GM06990 (cell line): ENCODE results near the gene GPR137C.

Source experiments
- DNase-seq: peaks from one replicate; pipeline ENCODE4 v3.0.0-alpha.2; 2011; ENCODE audit not compliant: insufficient read length; ENCODE audit errors: extremely low read depth
- H3K27me3 ChIP-seq: replicated peaks from 2 replicates; pipeline ENCODE4 v1.6.0; 2011; ENCODE audit warnings: low read length; ENCODE audit not compliant: control insufficient read depth, insufficient read depth
- H3K36me3 ChIP-seq: 2 replicates; pipeline ENCODE4 v1.5.1; 2011; ENCODE audit warnings: low read length; ENCODE audit not compliant: control insufficient read depth, insufficient read depth
- H3K4me3 ChIP-seq: replicated peaks from 2 replicates; pipeline ENCODE4 v1.5.1; 2011; ENCODE audit warnings: low read depth, mild to moderate bottlenecking, control low read depth, low read length
- CTCF ChIP-seq: IDR thresholded peaks from 2 replicates; pipeline ENCODE4 v1.5.1; 2011; ENCODE audit warnings: low read length, control low read depth, mild to moderate bottlenecking, inconsistent platforms; ENCODE audit not compliant: insufficient read depth, poor library complexity, severe bottlenecking

GPR137C gene

DNA sequence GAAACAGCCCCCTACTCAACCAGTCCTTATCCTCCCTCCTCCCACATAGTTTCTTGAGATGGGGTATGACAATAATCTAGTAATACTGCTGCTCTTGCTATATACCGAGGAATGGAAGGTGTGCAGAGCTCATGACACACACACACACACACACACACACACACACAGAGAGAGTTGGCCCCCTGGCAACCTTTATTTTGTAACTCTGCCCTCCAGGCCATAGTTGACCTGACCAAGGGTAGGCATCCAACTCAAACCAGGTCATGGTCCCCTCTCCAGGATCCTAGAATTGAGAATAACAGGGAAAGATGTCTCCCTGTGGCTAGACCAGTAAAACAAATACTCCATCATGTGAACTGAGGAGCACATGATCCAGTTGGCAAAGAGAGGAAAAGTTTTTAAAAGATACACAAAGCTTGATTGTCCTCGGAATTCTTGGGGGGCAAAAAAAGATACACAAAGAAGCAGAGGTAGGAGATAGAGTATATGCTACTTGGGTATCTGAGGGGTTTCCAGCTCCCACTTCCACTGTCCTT, 131.4 kb downstream of the GPR137C start:
- no peak for DNase-seq
- Histone ChIP-seq H3K4me3 (no peak overlapping the region), H3K27me3 (no peaks in the 10 kb centered on the region), H3K36me3 (no peaks in the 10 kb centered on the region; the same call in 1 of the 2 replicates)
- TF ChIP-seq CTCF = no peak

DNA sequence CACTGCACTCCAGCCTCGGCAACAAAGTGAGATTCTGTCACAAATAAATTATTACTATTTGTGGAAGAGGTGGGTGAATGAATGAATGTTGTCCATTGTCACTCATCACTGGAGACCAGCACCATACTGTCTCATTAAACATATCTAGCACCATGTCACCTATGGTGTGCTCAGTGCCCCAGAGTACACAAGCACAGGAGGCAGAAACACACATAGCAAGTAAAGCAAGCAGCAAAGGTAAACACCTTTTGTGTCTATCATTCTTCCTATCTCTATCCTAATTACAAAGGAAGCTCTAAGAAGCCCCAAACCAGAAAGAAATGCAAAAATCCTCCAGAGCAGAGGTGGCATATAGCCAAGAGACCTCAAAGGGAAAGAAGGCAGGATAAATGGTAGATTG, 133.5 kb downstream of the GPR137C start:
- Histone ChIP-seq H3K36me3 (no peaks in the 10 kb centered on the region; the same call in 1 of the 2 replicates), H3K4me3 (no peak overlapping the region), H3K27me3 (no peaks in the 10 kb centered on the region)
- DNase-seq = no peak
- TF ChIP-seq CTCF = no peak
